Natural killer cell (primary cell): ENCODE data around the gene SAFB. TPM values are rescaled to one million over a fixed set of nuclear protein-coding genes. Genes with fewer than 3 reads are reported as not detected.
A peak's percentile ranks its signal among the peaks of the same experiment; 100 is the strongest.

Experiments used
- ATAC-seq, 3 donors: fragments of 150-1000 bp in 2 of 3; fragments of 200-7000 bp in 1 of 3; cut with Tn5 transposase; 1 replicate in 1 of 3; 2 replicates in 2 of 3; pipeline ENCODE4 v1.10.0; 2021; ENCODE audit warnings: mild to moderate bottlenecking in 2 of 3, moderate library complexity in 2 of 3
- DNase-seq, 2 donors: peaks; one replicate each; pipeline versions ENCODE4 v3.0.0 to v3.0.0-alpha.2; 2013 to 2021; ENCODE audit warnings: mixed read lengths in 1 of 2
- H3K27ac ChIP-seq: one replicate; pipeline ENCODE4 v1.5.1; 2013; ENCODE audit warnings: mild to moderate bottlenecking, low read length
- H3K27me3 ChIP-seq: one replicate; pipeline ENCODE4 v1.6.1; 2013; ENCODE audit warnings: low read length; ENCODE audit not compliant: control insufficient read depth, insufficient read depth
- H3K36me3 ChIP-seq: one replicate; pipeline ENCODE4 v1.6.1; 2013; ENCODE audit warnings: low read length; ENCODE audit not compliant: control insufficient read depth, insufficient read depth
- H3K4me1 ChIP-seq: one replicate; pipeline ENCODE4 v1.6.1; 2013; ENCODE audit warnings: low read length; ENCODE audit not compliant: control insufficient read depth, insufficient read depth
- H3K4me3 ChIP-seq: one replicate; pipeline ENCODE4 v1.5.1; 2013; ENCODE audit warnings: low read length
- H3K9me3 ChIP-seq: one replicate; pipeline ENCODE4 v1.6.1; 2013; ENCODE audit warnings: low read length; ENCODE audit not compliant: control insufficient read depth, insufficient read depth
- H3K27ac Mint-ChIP-seq, 2 donors: one replicate each; pipeline ENCODE4 v1.8.0; 2022; ENCODE audit warnings: mild to moderate bottlenecking in 2 of 2, mixed read lengths in 2 of 2, moderate library complexity in 1 of 2
- H3K27me3 Mint-ChIP-seq, 2 donors: one replicate each; pipeline ENCODE4 v1.8.0; 2022; ENCODE audit warnings: low read depth in 2 of 2, mixed read lengths in 2 of 2
- H3K36me3 Mint-ChIP-seq: one replicate; pipeline ENCODE4 v1.8.0; 2022; ENCODE audit warnings: mixed read lengths
- H3K4me1 Mint-ChIP-seq, 2 donors: one replicate each; pipeline ENCODE4 v1.8.0; 2022; ENCODE audit warnings: mixed read lengths in 2 of 2
- H3K4me3 Mint-ChIP-seq: one replicate; pipeline ENCODE4 v1.8.0; 2022; ENCODE audit warnings: mild to moderate bottlenecking, moderate library complexity, mixed read lengths
- H3K9me3 Mint-ChIP-seq, 2 donors: one replicate each; pipeline ENCODE4 v1.8.0; 2022; ENCODE audit warnings: mixed read lengths in 2 of 2
- CTCF ChIP-seq: fragments of 200-600 bp; IDR thresholded peaks from one replicate; pipeline ENCODE4 v1.8.0; 2022; ENCODE audit warnings: antibody characterized with exemption
- WGBS: methylation state at CpG from one replicate; pipeline ENCODE4 v1.1.7; 2013; ENCODE audit warnings: missing lambda C conversion rate; ENCODE audit not compliant: insufficient coverage; 5-methylcytosine and 5-hydroxymethylcytosine counted together
- intact Hi-C: fragments of 100-400 bp; cut with micrococcal nuclease; formaldehyde crosslinking; loops from one replicate; pipeline ENCODE4 v1.14.2; 2022
- total RNA-seq, 4 donors: library from RNA; stranded (reverse); fragments of 120-200 nt in 1 of 4; gene quantifications; one replicate each; pipeline versions ENCODE4 v1.2.3 to v1.2.4, GENCODE V29; 2013 to 2022

SAFB gene
- total RNA-seq, 3 donors from 2014 or later (not counting 1 experiment from before 2014, with no cell fraction given), result 195 to 229 (median 207) TPM

GRCh38 chr19:5692723-5693194 lies 69.9 kb downstream of the SAFB start:
- 86% methylated on average over 7 of the region's 7 CpGs for WGBS
- Mint-ChIP-seq H3K36me3 (no peaks in the 10 kb centered on the region), H3K27me3 (no peaks in the 10 kb centered on the region), H3K27ac (peak overlapping the region in 1 of 2 donors; percentile 74), H3K9me3 (no peaks in the 10 kb centered on the region), H3K4me1 (peaks cover 13 to 37% of the 10 kb centered on the region in 2 donors), H3K4me3 (no peak overlapping the region)
- H3K4me1 ChIP-seq, result peaks cover 24% of the 10 kb centered on the region
- H3K27me3 ChIP-seq, result no peaks in the 10 kb centered on the region
- ATAC-seq (no peak), DNase-seq (no peak)
- H3K9me3 ChIP-seq, result no peaks in the 10 kb centered on the region
- intact Hi-C loops, result no loop called here
- no peak overlapping the region for H3K4me3 ChIP-seq
- H3K36me3 ChIP-seq, result peaks cover 46% of the 10 kb centered on the region
- TF ChIP-seq CTCF, result no peak
- no peak overlapping the region for H3K27ac ChIP-seq

- TF ChIP-seq CTCF, result no peak
- no peak overlapping the region for H3K27ac ChIP-seq
- H3K27ac Mint-ChIP-seq, result peak overlapping the region in 1 of 2 donors; percentile 74
- peaks cover 22% of the 10 kb centered on the region for H3K4me1 ChIP-seq
- H3K4me3 Mint-ChIP-seq, result no peak overlapping the region
- no peaks in the 10 kb centered on the region for H3K9me3 Mint-ChIP-seq
- DNase-seq, result no peak
- no peaks in the 10 kb centered on the region for H3K36me3 Mint-ChIP-seq
- WGBS, result 90% methylated on average over 39 of the region's 39 CpGs
- H3K27me3 Mint-ChIP-seq, result no peaks in the 10 kb centered on the region
- intact Hi-C loops, result no loop called here
- H3K4me3 ChIP-seq, result no peak overlapping the region
- H3K27me3 ChIP-seq, result no peaks in the 10 kb centered on the region
- H3K4me1 Mint-ChIP-seq, result peaks cover 13 to 32% of the 10 kb centered on the region in 2 donors
- peaks cover 50% of the 10 kb centered on the region for H3K36me3 ChIP-seq
- H3K9me3 ChIP-seq, result no peaks in the 10 kb centered on the region
- ATAC-seq, result no peak
Observed at GRCh38 chr19:5693195-5694166, 70.6 kb downstream of the SAFB start.

- Mint-ChIP-seq H3K9me3 (no peaks in the 10 kb centered on the region), H3K4me1 (peaks cover 13 to 32% of the 10 kb centered on the region in 2 donors), H3K36me3 (no peaks in the 10 kb centered on the region), H3K27me3 (no peaks in the 10 kb centered on the region), H3K27ac (peak overlapping the region in 1 of 2 donors; percentile 74), H3K4me3 (peak overlapping the region; percentile 52)
- DNase-seq, result no peak
- WGBS, result 94% methylated on average over 45 of the region's 45 CpGs
- Histone ChIP-seq H3K4me1 (peaks cover 22% of the 10 kb centered on the region), H3K27me3 (no peaks in the 10 kb centered on the region), H3K4me3 (no peak overlapping the region), H3K27ac (no peak overlapping the region), H3K9me3 (no peaks in the 10 kb centered on the region), H3K36me3 (peaks cover 57% of the 10 kb centered on the region)
- intact Hi-C loops, result no loop called here
- ATAC-seq, result no peak
- no peak for TF ChIP-seq CTCF
Observed at GRCh38 chr19:5694167-5694955, 71.5 kb downstream of the SAFB start.
